Lung (tissue), 12 donors: ENCODE data around the gene ETF1. TPM values are rescaled to one million over a fixed set of nuclear protein-coding genes. Genes with fewer than 3 reads are reported as not detected.

Source experiments
- ATAC-seq: fragments of 200-7000 bp; cut with Tn5 transposase; one replicate; pipeline ENCODE4 v1.9.1; 2020; ENCODE audit warnings: moderate number of reproducible peaks; ENCODE audit not compliant: insufficient read depth, low FRiP score
- DNase-seq, 3 donors: peaks; one replicate each; pipeline ENCODE4 v3.0.0-alpha.2; 2013 to 2017
- H3K27ac ChIP-seq, 2 donors: one replicate each; pipeline ENCODE4 v1.5.1; 2013; ENCODE audit warnings: mild to moderate bottlenecking in 2 of 2, moderate library complexity in 2 of 2, control low read depth in 1 of 2, inconsistent platforms in 1 of 2, low read depth in 1 of 2, low read length in 1 of 2
- H3K27me3 ChIP-seq, 3 donors: one replicate each; pipeline ENCODE4 v1.5.1; 2013; ENCODE audit warnings: low read length in 2 of 3; ENCODE audit not compliant: control insufficient read depth in 3 of 3, insufficient read depth in 3 of 3
- H3K36me3 ChIP-seq, 4 donors: one replicate each; pipeline ENCODE4 v1.5.1; 2013; ENCODE audit warnings: low read length in 4 of 4, mild to moderate bottlenecking in 1 of 4, moderate library complexity in 1 of 4; ENCODE audit not compliant: control insufficient read depth in 4 of 4, insufficient read depth in 4 of 4
- H3K4me1 ChIP-seq, 5 donors: one replicate each; pipeline ENCODE4 v1.5.1; 2013; ENCODE audit warnings: low read length in 5 of 5, mild to moderate bottlenecking in 2 of 5, moderate library complexity in 1 of 5; ENCODE audit not compliant: control insufficient read depth in 5 of 5, insufficient read depth in 5 of 5
- H3K4me3 ChIP-seq: one replicate; pipeline ENCODE4 v1.5.1; 2013; ENCODE audit warnings: mild to moderate bottlenecking, control low read depth, moderate library complexity
- H3K9ac ChIP-seq, 2 donors: one replicate each; pipeline ENCODE4 v1.5.1; 2013; ENCODE audit warnings: low read length in 2 of 2, control low read depth in 1 of 2; ENCODE audit not compliant: insufficient read depth in 1 of 2
- H3K9me3 ChIP-seq, 4 donors: one replicate each; pipeline ENCODE4 v1.5.1; 2013; ENCODE audit warnings: low read length in 3 of 4, mild to moderate bottlenecking in 1 of 4, moderate library complexity in 1 of 4; ENCODE audit not compliant: control insufficient read depth in 4 of 4, insufficient read depth in 3 of 4
- WGBS, 2 donors: extraction: QIAGEN DNeasy Blood & Tissue Kit; methylation state at CpG; one replicate each; pipeline ENCODE4 v1.1.7; 2013; 5-methylcytosine and 5-hydroxymethylcytosine counted together
- polyA plus RNA-seq, 2 donors: library from polyadenylated mRNA; stranded (reverse); fragments of 200-250 nt; gene quantifications; one replicate each; pipeline ENCODE4 v1.2.1, GENCODE V29; 2013
- total RNA-seq, 2 donors: library from RNA; depleted of rRNA in 1 of 2; stranded (reverse); fragments of >200 nt in 1 of 2; gene quantifications; one replicate each; pipeline ENCODE4 v1.2.1, GENCODE V29; 2014 to 2021
- TF ChIP-seq, protein P1 (sequence below): IDR thresholded peaks from 2 replicates; pipeline ENCODE4 v1.5.1; 2012; ENCODE audit warnings: mild to moderate bottlenecking; ENCODE audit errors: control extremely low read depth, extremely low read depth
- donor health status: control.
- donor health status: control.
- donor health status: Bipolar disorder and iron deficiency.
- donor health status: healthy.
- donor health status: DM: yes; HTN: yes; CAD: no.

Gene ETF1
- total and polyA plus RNA-seq, 4 donors, result 36.9 to 99.2 (median 62.8) TPM

DNA sequence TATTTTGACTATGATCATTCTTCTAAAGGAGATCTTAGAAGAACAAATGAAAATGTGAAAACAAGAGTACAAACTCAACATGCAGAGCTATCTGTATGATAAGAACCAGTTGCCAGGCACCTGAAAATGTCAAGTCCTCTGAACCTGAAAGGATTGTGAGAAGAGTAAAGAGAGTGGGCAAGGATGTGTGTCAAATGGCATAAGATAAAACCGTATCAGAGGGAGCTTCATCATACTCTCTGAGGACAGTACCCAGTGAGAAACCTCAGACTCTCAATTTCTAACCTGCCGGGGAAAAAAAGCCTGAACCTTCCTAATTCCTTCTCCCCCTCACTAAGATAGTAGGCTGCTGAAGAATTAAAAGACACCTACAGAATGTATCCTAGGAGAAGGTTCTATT lies 6.8 kb downstream of the ETF1 start:
- DNase-seq, result no peak
- TF ChIP-seq, protein P1, sequence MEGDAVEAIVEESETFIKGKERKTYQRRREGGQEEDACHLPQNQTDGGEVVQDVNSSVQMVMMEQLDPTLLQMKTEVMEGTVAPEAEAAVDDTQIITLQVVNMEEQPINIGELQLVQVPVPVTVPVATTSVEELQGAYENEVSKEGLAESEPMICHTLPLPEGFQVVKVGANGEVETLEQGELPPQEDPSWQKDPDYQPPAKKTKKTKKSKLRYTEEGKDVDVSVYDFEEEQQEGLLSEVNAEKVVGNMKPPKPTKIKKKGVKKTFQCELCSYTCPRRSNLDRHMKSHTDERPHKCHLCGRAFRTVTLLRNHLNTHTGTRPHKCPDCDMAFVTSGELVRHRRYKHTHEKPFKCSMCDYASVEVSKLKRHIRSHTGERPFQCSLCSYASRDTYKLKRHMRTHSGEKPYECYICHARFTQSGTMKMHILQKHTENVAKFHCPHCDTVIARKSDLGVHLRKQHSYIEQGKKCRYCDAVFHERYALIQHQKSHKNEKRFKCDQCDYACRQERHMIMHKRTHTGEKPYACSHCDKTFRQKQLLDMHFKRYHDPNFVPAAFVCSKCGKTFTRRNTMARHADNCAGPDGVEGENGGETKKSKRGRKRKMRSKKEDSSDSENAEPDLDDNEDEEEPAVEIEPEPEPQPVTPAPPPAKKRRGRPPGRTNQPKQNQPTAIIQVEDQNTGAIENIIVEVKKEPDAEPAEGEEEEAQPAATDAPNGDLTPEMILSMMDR, result no peak
- ATAC-seq, result no peak
- no peak overlapping the region for H3K4me3 ChIP-seq
- WGBS, 2 donors, result 59 to 82% methylated on average over 2 of the region's 2 CpGs
- H3K9ac ChIP-seq, result no peak overlapping the region
- H3K27me3 ChIP-seq, result no peaks in the 10 kb centered on the region
- H3K27ac ChIP-seq, result no peak overlapping the region
- peaks cover 0 to 20% (median 5%) of the 10 kb centered on the region in 5 donors for H3K4me1 ChIP-seq
- H3K36me3 ChIP-seq, result peaks cover 0 to 5% (median 2%) of the 10 kb centered on the region in 4 donors
- no peaks in the 10 kb centered on the region for H3K9me3 ChIP-seq

- H3K36me3 ChIP-seq, result peaks cover 0 to 5% (median 3%) of the 10 kb centered on the region in 4 donors
- ATAC-seq (no peak), DNase-seq (no peak)
- no peak overlapping the region for H3K9ac ChIP-seq
- H3K4me3 ChIP-seq, result no peak overlapping the region
- no peak overlapping the region for H3K27ac ChIP-seq
- WGBS, 2 donors, result 50 to 65% methylated on average over 5 of the region's 5 CpGs
- no peaks in the 10 kb centered on the region for H3K27me3 ChIP-seq
- H3K9me3 ChIP-seq, result no peaks in the 10 kb centered on the region
- TF ChIP-seq, protein P1, result no peak
- peaks cover 0 to 14% (median 0%) of the 10 kb centered on the region in 5 donors for H3K4me1 ChIP-seq
These were observed 8.8 kb downstream of the ETF1 start for GRCh38 chr5:138533973-138534941.

DNA sequence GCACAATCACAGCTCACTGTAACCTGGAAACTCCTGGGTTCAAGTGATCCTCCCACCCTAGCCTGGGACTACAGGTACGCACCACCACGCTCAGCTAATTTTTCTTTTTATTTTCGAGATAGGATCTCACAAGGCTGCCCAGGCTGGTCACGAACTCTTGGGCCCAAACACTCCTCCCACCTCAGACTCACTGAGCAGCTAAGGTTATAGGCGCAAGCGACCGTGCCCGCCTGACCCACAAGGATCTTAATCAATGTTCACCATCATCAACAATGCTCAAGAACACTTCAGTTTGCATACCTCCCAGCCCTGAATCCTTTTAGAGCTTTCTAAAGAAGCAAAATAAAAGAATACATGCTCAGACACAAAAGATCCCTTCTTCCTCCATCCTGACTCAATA lies 13.2 kb downstream of the ETF1 start:
- WGBS, 2 donors, result 77 to 93% methylated on average over 8 of the region's 8 CpGs
- Histone ChIP-seq H3K9me3 (no peaks in the 10 kb centered on the region), H3K36me3 (peaks cover 0 to 6% (median 3%) of the 10 kb centered on the region in 4 donors), H3K9ac (no peak overlapping the region), H3K4me1 (peaks cover 0 to 6% (median 0%) of the 10 kb centered on the region in 5 donors), H3K4me3 (no peak overlapping the region), H3K27me3 (no peaks in the 10 kb centered on the region), H3K27ac (no peak overlapping the region)
- TF ChIP-seq, protein P1, result no peak
- DNase-seq (no peak), ATAC-seq (no peak)
